ENCODE measurements around the gene DNAH9.

Gene DNAH9

GRCh38 chr17:11730747-11731146, 132.5 kb downstream of the DNAH9 start:
- TF ChIP-seq ZNF274 (IDR thresholded peaks at IDR 0.05; ENCODE audit: low read depth, low read length) = no peak
- H3K4me3 ChIP-seq (ENCODE audit: low read length) = no peak overlapping the region

GRCh38 chr17:11736613-11737312, 138.5 kb downstream of the DNAH9 start:
- TF ChIP-seq ZNF274 (IDR thresholded peaks at IDR 0.05; ENCODE audit: low read depth, low read length) = no peak
- no peak overlapping the region for H3K4me3 ChIP-seq (ENCODE audit: low read length)

DNA sequence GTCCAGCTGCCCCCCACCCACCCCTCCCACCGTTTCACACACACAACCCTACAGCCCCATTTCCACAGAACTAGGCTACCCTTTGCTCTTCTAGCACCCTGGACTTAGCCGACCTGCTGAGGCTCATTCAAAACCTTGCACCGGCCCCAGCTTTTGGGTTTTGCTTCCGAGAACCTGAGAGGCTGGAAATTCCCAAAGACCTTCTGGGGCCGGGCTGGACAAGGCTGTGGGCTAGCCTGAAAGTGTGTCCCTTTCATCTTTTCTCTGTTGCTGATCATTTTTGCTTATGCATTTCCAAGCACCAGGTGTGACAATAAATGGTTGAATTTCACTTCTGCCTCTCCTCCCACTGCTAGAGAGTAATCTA, 139.0 kb downstream of the DNAH9 start:
- H3K4me3 ChIP-seq (ENCODE audit: low read length) = no peak overlapping the region
- no peak for TF ChIP-seq ZNF274 (IDR thresholded peaks at IDR 0.05; ENCODE audit: low read depth, low read length)

- H3K4me3 ChIP-seq (ENCODE audit: low read length) = no peak overlapping the region
- TF ChIP-seq ZNF274 (IDR thresholded peaks at IDR 0.05; ENCODE audit: low read depth, low read length) = no peak
Measured at GRCh38 chr17:11738151-11738550, 139.9 kb downstream of the DNAH9 start.

DNA sequence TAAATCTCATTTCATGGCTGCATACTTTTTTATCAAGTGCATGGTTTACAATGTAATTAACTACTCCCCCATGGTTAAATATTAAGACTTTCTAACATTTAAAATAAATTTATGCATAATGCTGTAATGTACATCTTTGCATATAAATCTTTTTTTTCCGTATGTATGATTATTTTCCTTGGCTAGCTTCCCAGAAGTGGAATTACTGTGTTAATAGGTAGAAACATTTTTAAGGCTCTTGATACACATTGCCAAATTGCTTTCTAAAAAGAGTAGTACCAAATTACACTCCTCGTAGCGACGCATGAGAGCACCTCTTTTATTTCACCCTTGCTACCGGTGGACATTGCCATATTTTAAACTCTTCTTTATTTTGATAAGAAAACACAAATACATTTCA, 141.1 kb downstream of the DNAH9 start:
- no peak for TF ChIP-seq ZNF274 (IDR thresholded peaks at IDR 0.05; ENCODE audit: low read depth, low read length)
- no peak overlapping the region for H3K4me3 ChIP-seq (ENCODE audit: low read length)

DNA sequence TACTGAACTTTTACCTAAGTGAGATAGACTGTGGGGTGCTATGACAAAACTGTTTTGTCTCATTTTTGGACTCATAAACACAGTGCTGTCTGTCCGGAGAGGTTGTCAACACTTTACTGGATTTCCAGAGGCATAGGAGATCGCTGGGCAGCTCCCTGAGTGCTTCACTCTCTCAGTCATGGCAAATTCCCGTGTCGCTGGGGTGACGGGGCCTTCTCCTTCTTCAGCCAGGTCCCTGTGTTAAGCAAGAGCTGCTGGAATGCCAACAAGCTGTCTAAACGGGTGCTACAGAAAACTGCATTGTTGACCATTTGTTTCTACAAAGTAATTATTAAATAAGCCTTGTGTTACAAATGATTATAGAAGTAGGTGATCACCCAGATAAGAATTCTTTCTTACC, 141.6 kb downstream of the DNAH9 start:
- no peak overlapping the region for H3K4me3 ChIP-seq (ENCODE audit: low read length)
- TF ChIP-seq ZNF274 (IDR thresholded peaks at IDR 0.05; ENCODE audit: low read depth, low read length) = no peak

DNA sequence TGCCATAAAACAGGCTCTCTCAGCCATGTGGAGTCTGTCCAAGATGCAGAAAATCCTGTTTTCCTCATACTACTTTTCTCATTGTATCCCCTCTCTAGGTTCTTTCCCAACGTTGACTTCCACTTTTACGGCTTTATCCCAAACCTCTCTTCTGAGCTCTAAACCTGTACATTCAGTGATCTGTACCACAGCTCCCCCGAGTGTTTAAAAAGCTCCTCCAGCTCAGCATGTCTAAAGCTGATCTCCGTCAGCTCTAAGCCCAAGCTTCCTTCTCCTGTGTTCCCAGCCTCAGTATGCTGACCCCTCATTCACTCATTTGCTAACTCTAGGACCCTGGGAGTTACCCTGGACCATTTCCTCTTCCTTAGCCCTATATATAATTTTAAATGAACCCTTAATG, 144.6 kb downstream of the DNAH9 start:
- TF ChIP-seq ZNF274 (IDR thresholded peaks at IDR 0.05; ENCODE audit: low read depth, low read length) = no peak

GRCh38 chr17:11744696-11745095, 146.4 kb downstream of the DNAH9 start:
- no peak for TF ChIP-seq ZNF274 (IDR thresholded peaks at IDR 0.05; ENCODE audit: low read depth, low read length)
- H3K4me3 ChIP-seq (ENCODE audit: low read length) = no peak overlapping the region

More for the DNA sequence above, 144.6 kb downstream of the DNAH9 start:
- no peak overlapping the region for H3K4me3 ChIP-seq (ENCODE audit: low read length)

DNA sequence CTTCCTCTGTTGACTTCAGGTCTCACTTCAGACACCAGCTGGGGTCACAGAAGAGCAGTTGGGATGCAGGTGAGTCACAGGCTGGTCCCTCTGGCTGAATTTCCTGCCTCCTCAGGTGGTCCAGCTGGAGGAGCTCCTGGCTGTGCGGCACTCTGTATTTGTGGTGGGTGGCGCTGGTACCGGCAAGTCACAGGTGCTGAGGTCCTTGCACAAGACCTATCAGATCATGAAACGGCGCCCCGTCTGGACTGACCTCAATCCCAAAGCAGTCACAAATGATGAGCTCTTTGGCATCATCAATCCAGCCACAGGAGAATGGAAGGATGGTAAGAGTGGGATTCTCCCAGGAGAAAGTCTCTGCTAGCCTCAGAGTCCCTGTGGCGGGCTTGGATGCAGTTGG, 149.2 kb downstream of the DNAH9 start:
- H3K4me3 ChIP-seq (ENCODE audit: low read length) = no peak overlapping the region
- TF ChIP-seq ZNF274 (IDR thresholded peaks at IDR 0.05; ENCODE audit: low read depth, low read length) = no peak

- no peak for TF ChIP-seq ZNF274 (IDR thresholded peaks at IDR 0.05; ENCODE audit: low read depth, low read length)
- H3K4me3 ChIP-seq (ENCODE audit: low read length) = no peak overlapping the region
Measured at GRCh38 chr17:11757815-11758214, 159.5 kb downstream of the DNAH9 start.

DNA sequence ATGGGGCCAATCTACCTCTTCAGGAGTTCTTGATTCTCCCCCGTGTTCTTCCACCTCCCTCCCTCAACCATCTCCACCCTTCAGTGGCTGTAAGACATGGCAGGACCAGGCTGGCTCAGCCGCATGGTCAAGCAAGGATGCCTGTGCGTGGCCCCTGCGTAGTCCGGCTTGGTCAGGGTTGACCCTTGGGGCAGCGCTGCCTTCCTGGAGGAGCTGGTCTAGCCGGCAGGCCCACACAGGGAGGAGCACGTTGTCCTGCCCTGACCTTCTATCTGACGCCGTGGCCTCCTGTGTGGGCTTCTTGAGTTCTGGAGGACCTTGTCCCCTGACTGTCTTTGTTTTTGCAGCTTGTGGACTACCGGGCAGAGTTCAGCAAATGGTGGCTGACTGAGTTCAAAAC, 169.8 kb downstream of the DNAH9 start:
- H3K4me3 ChIP-seq (ENCODE audit: low read length) = no peak overlapping the region
- no peak for TF ChIP-seq ZNF274 (IDR thresholded peaks at IDR 0.05; ENCODE audit: low read depth, low read length)

- no peak for TF ChIP-seq ZNF274 (IDR thresholded peaks at IDR 0.05; ENCODE audit: low read depth, low read length)
- H3K4me3 ChIP-seq (ENCODE audit: low read length) = no peak overlapping the region
Measured at GRCh38 chr17:11768981-11769380, 170.7 kb downstream of the DNAH9 start.

GRCh38 chr17:11772031-11772430, 173.8 kb downstream of the DNAH9 start:
- no peak overlapping the region for H3K4me3 ChIP-seq (ENCODE audit: low read length)
- no peak for TF ChIP-seq ZNF274 (IDR thresholded peaks at IDR 0.05; ENCODE audit: low read depth, low read length)

DNA sequence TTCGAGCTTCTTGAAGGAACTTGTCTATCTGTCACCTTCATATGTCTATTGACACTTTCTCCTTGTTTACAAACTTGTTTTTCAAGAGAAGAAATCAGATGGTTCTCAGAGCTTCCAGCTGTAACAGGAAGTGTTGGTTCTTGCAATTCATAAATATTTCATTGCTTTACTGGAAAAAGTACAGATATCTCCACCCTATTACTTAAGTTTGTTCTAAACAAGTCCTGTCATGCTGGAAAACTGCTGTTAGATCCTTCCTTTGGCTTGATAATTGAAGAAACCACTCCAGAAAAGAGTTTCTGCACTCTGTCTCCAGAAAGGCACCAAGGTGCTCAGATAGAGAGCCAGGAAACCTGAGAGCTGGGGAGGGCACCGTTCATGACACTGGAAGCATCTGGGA, 181.6 kb downstream of the DNAH9 start:
- no peak for TF ChIP-seq ZNF274 (IDR thresholded peaks at IDR 0.05; ENCODE audit: low read depth, low read length)
- no peak overlapping the region for H3K4me3 ChIP-seq (ENCODE audit: low read length)

- TF ChIP-seq ZNF274 (IDR thresholded peaks at IDR 0.05; ENCODE audit: low read depth, low read length) = no peak
- H3K4me3 ChIP-seq (ENCODE audit: low read length) = no peak overlapping the region
Measured at GRCh38 chr17:11780621-11781020, 182.4 kb downstream of the DNAH9 start.
